Gastroesophageal sphincter (tissue), 3 donors: Measurements from ENCODE around the gene RNF7.
"Not testable (repeated sequence)": the region's sequence is repeated elsewhere in the genome, so short reads cannot be mapped to it uniquely, and the experiment has no call there.

ENCODE experiments used
- EP300 ChIP-seq: sonication (generic); formaldehyde crosslinking; IDR thresholded peaks from one replicate; pipeline ENCODE4 v1.6.1; 2017; ENCODE audit warnings: antibody characterized with exemption, mild to moderate bottlenecking
- POLR2A ChIP-seq, 2 donors: fragments of 450-650 bp; IDR thresholded peaks; one replicate each; pipeline ENCODE4 v1.6.1; 2017; ENCODE audit warnings: antibody characterized with exemption in 2 of 2, mild to moderate bottlenecking in 2 of 2, moderate library complexity in 1 of 2
- POLR2AphosphoS5 ChIP-seq: sonication (generic); formaldehyde crosslinking; IDR thresholded peaks from one replicate; pipeline ENCODE4 v1.6.1; 2017; ENCODE audit warnings: antibody characterized with exemption
- TF ChIP-seq, protein P1 (sequence below), 4 experiments: fragments of 200-600 bp in 2 of 4; fragments of 450-650 bp in 2 of 4; sonication (generic) in 1 of 4; IDR thresholded peaks; one replicate each; pipeline ENCODE4 v1.5.1; 2017 to 2019; ENCODE audit warnings: antibody characterized with exemption in 4 of 4, mild to moderate bottlenecking in 2 of 4, moderate library complexity in 2 of 4

DNA sequence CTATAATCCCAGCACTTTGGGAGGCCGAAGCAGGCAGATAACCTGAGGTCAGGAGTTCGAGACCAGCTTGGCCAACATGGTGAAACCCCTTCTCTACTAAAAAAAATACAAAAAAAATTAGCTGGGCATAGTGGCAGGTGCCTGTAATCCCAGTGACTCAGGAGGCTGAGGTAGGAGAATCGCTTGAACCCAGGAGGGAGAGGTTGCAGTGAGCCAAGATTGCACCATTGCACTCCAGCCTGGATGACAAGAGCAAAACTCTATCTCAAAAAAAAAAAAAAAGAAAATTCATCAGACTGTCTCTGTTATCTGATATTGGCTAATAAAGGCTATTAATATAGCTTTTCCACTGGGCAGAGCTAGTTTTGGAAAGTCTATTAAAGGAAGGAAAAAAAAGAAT is 46.6 kb upstream of the RNF7 start:
- TF ChIP-seq, protein P1, sequence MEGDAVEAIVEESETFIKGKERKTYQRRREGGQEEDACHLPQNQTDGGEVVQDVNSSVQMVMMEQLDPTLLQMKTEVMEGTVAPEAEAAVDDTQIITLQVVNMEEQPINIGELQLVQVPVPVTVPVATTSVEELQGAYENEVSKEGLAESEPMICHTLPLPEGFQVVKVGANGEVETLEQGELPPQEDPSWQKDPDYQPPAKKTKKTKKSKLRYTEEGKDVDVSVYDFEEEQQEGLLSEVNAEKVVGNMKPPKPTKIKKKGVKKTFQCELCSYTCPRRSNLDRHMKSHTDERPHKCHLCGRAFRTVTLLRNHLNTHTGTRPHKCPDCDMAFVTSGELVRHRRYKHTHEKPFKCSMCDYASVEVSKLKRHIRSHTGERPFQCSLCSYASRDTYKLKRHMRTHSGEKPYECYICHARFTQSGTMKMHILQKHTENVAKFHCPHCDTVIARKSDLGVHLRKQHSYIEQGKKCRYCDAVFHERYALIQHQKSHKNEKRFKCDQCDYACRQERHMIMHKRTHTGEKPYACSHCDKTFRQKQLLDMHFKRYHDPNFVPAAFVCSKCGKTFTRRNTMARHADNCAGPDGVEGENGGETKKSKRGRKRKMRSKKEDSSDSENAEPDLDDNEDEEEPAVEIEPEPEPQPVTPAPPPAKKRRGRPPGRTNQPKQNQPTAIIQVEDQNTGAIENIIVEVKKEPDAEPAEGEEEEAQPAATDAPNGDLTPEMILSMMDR (IDR thresholded peaks at IDR 0.05), result not testable (repeated sequence)
- not testable (repeated sequence) for TF ChIP-seq POLR2AphosphoS5; EP300; POLR2A (IDR thresholded peaks at IDR 0.05)
